ENCODE results near the gene CRHR1. TPM values are rescaled to one million over a fixed set of nuclear protein-coding genes. Genes with fewer than 3 reads are reported as not detected.

The CRHR1 gene
- polyA plus RNA-seq, 3 donors: not detected

DNA sequence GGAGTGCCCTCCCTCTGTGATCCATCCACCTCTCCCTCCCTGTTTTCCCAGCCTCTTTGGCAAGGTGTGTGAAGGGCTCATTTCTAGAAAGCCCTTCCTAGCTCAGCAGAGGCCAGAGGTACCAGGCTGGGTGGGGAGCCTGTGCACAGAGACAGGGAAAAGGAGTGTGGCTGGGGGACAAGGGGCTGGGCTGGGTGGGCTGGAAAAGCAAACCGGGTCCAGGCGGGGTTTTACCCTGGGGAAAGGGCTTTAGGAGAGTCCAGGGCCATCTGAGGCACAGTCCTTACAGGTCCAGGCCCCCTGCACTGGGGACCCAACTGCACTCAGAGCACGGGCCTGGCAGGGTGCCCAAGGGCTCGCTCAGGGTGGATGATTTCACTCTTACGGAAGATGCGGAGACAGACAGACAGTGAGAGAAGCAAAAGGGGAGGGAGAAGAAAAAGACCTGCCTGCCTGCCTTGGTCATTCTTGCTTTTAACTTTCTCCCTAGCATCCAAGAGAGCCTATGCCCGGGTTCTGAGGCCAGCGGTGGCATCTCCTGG, 7.0 kb downstream of the CRHR1 start:
- Histone ChIP-seq H3K27me3 (ENCODE audit: control insufficient read depth in 2 of 2, insufficient read depth in 2 of 2, low read length in 2 of 2) (peaks cover 17 to 33% of the 10 kb centered on the region in 2 donors), H3K4me1 (ENCODE audit: control insufficient read depth in 1 of 2, insufficient read depth in 2 of 2, low read length in 2 of 2) (no peaks in the 10 kb centered on the region), H3K9me3 (replicated peaks in 1 of 2; ENCODE audit: control insufficient read depth in 1 of 2, insufficient read depth in 1 of 2, low read length in 2 of 2) (no peaks in the 10 kb centered on the region), H3K4me3 (replicated peaks in 1 of 3; ENCODE audit: low read depth in 2 of 3, low read length in 3 of 3) (no peak overlapping the region), H3K9ac (ENCODE audit: insufficient read depth, low read length, poor library complexity, severe bottlenecking) (no peak overlapping the region), H2AFZ (ENCODE audit: insufficient read depth, low read depth, low read length, poor library complexity, severe bottlenecking) (no peak overlapping the region), H3K27ac (ENCODE audit: low read depth in 1 of 2, low read length in 2 of 2) (no peak overlapping the region), H3K36me3 (replicated peaks in 1 of 2; ENCODE audit: control insufficient read depth in 1 of 2, insufficient read depth in 2 of 2, low read length in 2 of 2) (no peaks in the 10 kb centered on the region), H4K20me1 (ENCODE audit: insufficient read depth, low read length) (no peaks in the 10 kb centered on the region), H3K79me2 (ENCODE audit: insufficient read depth, low read length) (no peaks in the 10 kb centered on the region), H3K4me2 (replicated peaks; ENCODE audit: extremely low read depth, low read length, poor library complexity, severe bottlenecking) (no peak overlapping the region)
- Mint-ChIP-seq H3K27ac (no peak overlapping the region), H3K9me3 (peaks cover 0 to 6% (median 0%) of the 10 kb centered on the region in 7 donors), H3K36me3 (no peaks in the 10 kb centered on the region), H3K27me3 (ENCODE audit: low read depth in 3 of 3) (peaks cover 40 to 56% (median 54%) of the 10 kb centered on the region in 3 donors), H3K4me3 (no peak overlapping the region), H3K4me1 (peaks cover 2% of the 10 kb centered on the region)
- DNase-seq: no peak
- intact Hi-C loops (cut with micrococcal nuclease): no loop called here
- TF ChIP-seq, protein P1, sequence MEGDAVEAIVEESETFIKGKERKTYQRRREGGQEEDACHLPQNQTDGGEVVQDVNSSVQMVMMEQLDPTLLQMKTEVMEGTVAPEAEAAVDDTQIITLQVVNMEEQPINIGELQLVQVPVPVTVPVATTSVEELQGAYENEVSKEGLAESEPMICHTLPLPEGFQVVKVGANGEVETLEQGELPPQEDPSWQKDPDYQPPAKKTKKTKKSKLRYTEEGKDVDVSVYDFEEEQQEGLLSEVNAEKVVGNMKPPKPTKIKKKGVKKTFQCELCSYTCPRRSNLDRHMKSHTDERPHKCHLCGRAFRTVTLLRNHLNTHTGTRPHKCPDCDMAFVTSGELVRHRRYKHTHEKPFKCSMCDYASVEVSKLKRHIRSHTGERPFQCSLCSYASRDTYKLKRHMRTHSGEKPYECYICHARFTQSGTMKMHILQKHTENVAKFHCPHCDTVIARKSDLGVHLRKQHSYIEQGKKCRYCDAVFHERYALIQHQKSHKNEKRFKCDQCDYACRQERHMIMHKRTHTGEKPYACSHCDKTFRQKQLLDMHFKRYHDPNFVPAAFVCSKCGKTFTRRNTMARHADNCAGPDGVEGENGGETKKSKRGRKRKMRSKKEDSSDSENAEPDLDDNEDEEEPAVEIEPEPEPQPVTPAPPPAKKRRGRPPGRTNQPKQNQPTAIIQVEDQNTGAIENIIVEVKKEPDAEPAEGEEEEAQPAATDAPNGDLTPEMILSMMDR (IDR thresholded peaks at IDR 0.05): no peak
- WGBS (ENCODE audit: insufficient coverage): 67% methylated on average over 4 of the region's 8 CpGs

DNA sequence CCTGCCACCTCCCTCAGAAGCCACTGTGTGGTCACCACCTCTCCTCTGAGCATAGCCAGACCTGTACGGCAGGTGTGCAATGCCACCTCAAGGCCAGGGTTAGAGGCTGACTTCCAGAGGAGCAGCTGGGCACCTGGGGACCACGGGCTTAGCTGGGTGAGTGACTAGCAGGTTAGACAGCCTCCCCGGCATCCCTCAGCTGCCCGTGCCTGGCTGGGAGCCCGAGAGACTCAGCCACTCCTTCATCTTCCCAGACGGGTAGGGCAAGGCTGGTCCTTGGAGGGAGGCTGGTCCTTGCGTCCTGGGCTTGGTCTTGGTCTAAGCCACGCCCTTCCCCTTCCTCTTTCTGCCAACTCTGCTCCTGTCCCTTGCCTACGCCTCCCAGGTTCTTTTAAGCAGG, 7.8 kb downstream of the CRHR1 start:
- Mint-ChIP-seq H3K9me3 (peaks cover 0 to 3% (median 0%) of the 10 kb centered on the region in 7 donors), H3K4me3 (no peak overlapping the region), H3K4me1 (peaks cover 2% of the 10 kb centered on the region), H3K27ac (no peak overlapping the region), H3K27me3 (ENCODE audit: low read depth in 3 of 3) (peaks cover 32 to 49% (median 48%) of the 10 kb centered on the region in 3 donors), H3K36me3 (no peaks in the 10 kb centered on the region)
- H3K9ac ChIP-seq (ENCODE audit: insufficient read depth, low read length, poor library complexity, severe bottlenecking): no peak overlapping the region
- peaks cover 9 to 25% of the 10 kb centered on the region in 2 donors for H3K27me3 ChIP-seq (ENCODE audit: control insufficient read depth in 2 of 2, insufficient read depth in 2 of 2, low read length in 2 of 2)
- no peak overlapping the region for H3K27ac ChIP-seq (ENCODE audit: low read depth in 1 of 2, low read length in 2 of 2)
- DNase-seq: no peak
- H2AFZ ChIP-seq (ENCODE audit: insufficient read depth, low read depth, low read length, poor library complexity, severe bottlenecking): no peak overlapping the region
- TF ChIP-seq, protein P1 (IDR thresholded peaks at IDR 0.05): no peak
- no peak overlapping the region for H3K4me3 ChIP-seq (replicated peaks in 1 of 3; ENCODE audit: low read depth in 2 of 3, low read length in 3 of 3)
- H3K79me2 ChIP-seq (ENCODE audit: insufficient read depth, low read length): no peaks in the 10 kb centered on the region
- no peaks in the 10 kb centered on the region for H3K9me3 ChIP-seq (replicated peaks in 1 of 2; ENCODE audit: control insufficient read depth in 1 of 2, insufficient read depth in 1 of 2, low read length in 2 of 2)
- H3K4me1 ChIP-seq (ENCODE audit: control insufficient read depth in 1 of 2, insufficient read depth in 2 of 2, low read length in 2 of 2): no peaks in the 10 kb centered on the region
- 64% methylated on average over 2 of the region's 9 CpGs for WGBS (ENCODE audit: insufficient coverage)
- intact Hi-C loops (cut with micrococcal nuclease): no loop called here
- no peak overlapping the region for H3K4me2 ChIP-seq (replicated peaks; ENCODE audit: extremely low read depth, low read length, poor library complexity, severe bottlenecking)
- H4K20me1 ChIP-seq (ENCODE audit: insufficient read depth, low read length): no peaks in the 10 kb centered on the region
- H3K36me3 ChIP-seq (replicated peaks in 1 of 2; ENCODE audit: control insufficient read depth in 1 of 2, insufficient read depth in 2 of 2, low read length in 2 of 2): no peaks in the 10 kb centered on the region

Data from CD14-positive monocyte (primary cell).